Neural progenitor cell (in vitro differentiated cells): ENCODE measurements around the gene KIF26B. TPM values are rescaled to one million over a fixed set of nuclear protein-coding genes. Genes with fewer than 3 reads are reported as not detected.

Experiments used
- DNase-seq: peaks from one replicate; pipeline ENCODE4 v3.0.0-alpha.2; 2016; ENCODE audit warnings: low spot score
- H2AFZ ChIP-seq: fragments of 200-600 bp; sonication (generic); replicated peaks from 2 replicates; pipeline ENCODE4 v1.6.1; 2016; ENCODE audit warnings: antibody characterized with exemption
- H3F3A ChIP-seq: fragments of 200-600 bp; sonication (generic); 2 replicates; pipeline ENCODE4 v1.6.1; 2016; ENCODE audit warnings: antibody characterized with exemption, low read depth
- H3K27ac ChIP-seq: fragments of 200-600 bp; sonication (generic); 2 replicates; pipeline ENCODE4 v1.5.1; 2016; ENCODE audit warnings: mild to moderate bottlenecking
- H3K27me3 ChIP-seq: fragments of 200-600 bp; sonication (generic); 2 replicates; pipeline ENCODE4 v1.6.1; 2016; ENCODE audit warnings: mild to moderate bottlenecking, moderate library complexity
- H3K36me3 ChIP-seq: fragments of 200-600 bp; sonication (generic); 2 replicates; pipeline ENCODE4 v1.5.1; 2016
- H3K4me1 ChIP-seq: fragments of 200-600 bp; sonication (generic); 2 replicates; pipeline ENCODE4 v1.6.1; 2016; ENCODE audit warnings: mixed run types
- H3K4me2 ChIP-seq: fragments of 200-600 bp; sonication (generic); 2 replicates; pipeline ENCODE4 v1.6.1; 2016
- H3K4me3 ChIP-seq: fragments of 200-600 bp; sonication (generic); 2 replicates; pipeline ENCODE4 v1.5.1; 2016
- H3K79me2 ChIP-seq: fragments of 200-600 bp; sonication (generic); 2 replicates; pipeline ENCODE4 v1.6.1; 2016; ENCODE audit warnings: low read depth
- H3K9ac ChIP-seq: fragments of 200-600 bp; sonication (generic); 2 replicates; pipeline ENCODE4 v1.6.1; 2016
- H3K9me3 ChIP-seq: fragments of 200-600 bp; sonication (generic); 2 replicates; pipeline ENCODE4 v1.5.1; 2016; ENCODE audit warnings: low read depth
- H4K20me1 ChIP-seq: fragments of 200-600 bp; sonication (generic); 2 replicates; pipeline ENCODE4 v1.6.1; 2016; ENCODE audit warnings: low read depth
- H3K27ac Mint-ChIP-seq: 3 replicates; pipeline ENCODE4 v1.8.0; 2021; ENCODE audit warnings: mixed read lengths
- H3K27me3 Mint-ChIP-seq: 2 replicates; pipeline ENCODE4 v1.8.0; 2022; ENCODE audit warnings: low read depth, mild to moderate bottlenecking, inconsistent platforms, moderate library complexity, mixed read lengths; ENCODE audit not compliant: insufficient read depth
- H3K36me3 Mint-ChIP-seq: 3 replicates; pipeline ENCODE4 v1.8.0; 2021; ENCODE audit warnings: mixed read lengths
- H3K4me1 Mint-ChIP-seq: 3 replicates; pipeline ENCODE4 v1.8.0; 2021; ENCODE audit warnings: mixed read lengths
- H3K4me3 Mint-ChIP-seq: 3 replicates; pipeline ENCODE4 v1.8.0; 2021; ENCODE audit warnings: mild to moderate bottlenecking, moderate library complexity, mixed read lengths
- H3K9me3 Mint-ChIP-seq: 3 replicates; pipeline ENCODE4 v1.8.0; 2020; ENCODE audit warnings: mixed read lengths
- EZH2 ChIP-seq: fragments of 200-600 bp; sonication (generic); IDR thresholded peaks from 2 replicates; pipeline ENCODE4 v1.6.1; 2017; ENCODE audit warnings: antibody characterized with exemption, mild to moderate bottlenecking, moderate library complexity
- EZH2phosphoT487 ChIP-seq: fragments of 200-600 bp; sonication (generic); IDR thresholded peaks from 2 replicates; pipeline ENCODE4 v1.6.1; 2017; ENCODE audit warnings: antibody characterized with exemption
- total RNA-seq: library from RNA; depleted of rRNA; stranded (reverse); fragments of >200 nt; gene quantifications from 2 replicates; pipeline ENCODE4 v1.2.3, GENCODE V29; 2015; ENCODE audit warnings: low replicate concordance
- TF ChIP-seq, protein P1 (sequence below): fragments of 200-600 bp; sonication (generic); IDR thresholded peaks from 2 replicates; pipeline ENCODE4 v1.5.1; 2017; ENCODE audit warnings: antibody characterized with exemption, mild to moderate bottlenecking

KIF26B gene
- total RNA-seq, 1 donor from 2014 or later: 0.47 TPM

DNA sequence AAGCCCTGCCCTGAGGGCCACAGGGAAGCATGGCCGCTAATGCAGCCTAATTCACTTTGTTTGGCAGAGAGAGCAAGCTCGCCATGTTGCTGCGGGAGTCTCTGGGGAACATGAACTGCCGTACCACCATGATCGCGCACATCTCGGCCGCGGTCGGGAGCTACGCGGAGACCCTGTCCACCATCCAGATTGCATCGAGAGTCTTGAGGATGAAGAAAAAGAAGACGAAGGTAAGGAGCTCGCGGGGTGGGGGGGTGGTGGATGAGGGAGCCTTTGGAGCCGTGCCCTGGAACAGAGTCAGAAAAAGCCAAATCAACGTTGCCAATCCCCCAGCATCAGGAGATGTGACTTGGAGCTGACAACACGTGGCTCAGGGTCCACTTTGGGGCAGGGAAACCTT is 529.4 kb downstream of the KIF26B start:
- TF ChIP-seq EZH2phosphoT487: no peak
- TF ChIP-seq, protein P1, sequence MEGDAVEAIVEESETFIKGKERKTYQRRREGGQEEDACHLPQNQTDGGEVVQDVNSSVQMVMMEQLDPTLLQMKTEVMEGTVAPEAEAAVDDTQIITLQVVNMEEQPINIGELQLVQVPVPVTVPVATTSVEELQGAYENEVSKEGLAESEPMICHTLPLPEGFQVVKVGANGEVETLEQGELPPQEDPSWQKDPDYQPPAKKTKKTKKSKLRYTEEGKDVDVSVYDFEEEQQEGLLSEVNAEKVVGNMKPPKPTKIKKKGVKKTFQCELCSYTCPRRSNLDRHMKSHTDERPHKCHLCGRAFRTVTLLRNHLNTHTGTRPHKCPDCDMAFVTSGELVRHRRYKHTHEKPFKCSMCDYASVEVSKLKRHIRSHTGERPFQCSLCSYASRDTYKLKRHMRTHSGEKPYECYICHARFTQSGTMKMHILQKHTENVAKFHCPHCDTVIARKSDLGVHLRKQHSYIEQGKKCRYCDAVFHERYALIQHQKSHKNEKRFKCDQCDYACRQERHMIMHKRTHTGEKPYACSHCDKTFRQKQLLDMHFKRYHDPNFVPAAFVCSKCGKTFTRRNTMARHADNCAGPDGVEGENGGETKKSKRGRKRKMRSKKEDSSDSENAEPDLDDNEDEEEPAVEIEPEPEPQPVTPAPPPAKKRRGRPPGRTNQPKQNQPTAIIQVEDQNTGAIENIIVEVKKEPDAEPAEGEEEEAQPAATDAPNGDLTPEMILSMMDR: no peak
- TF ChIP-seq EZH2: no peak
- peaks cover 5% of the 10 kb centered on the region for H3K27me3 Mint-ChIP-seq
- DNase-seq: no peak

DNA sequence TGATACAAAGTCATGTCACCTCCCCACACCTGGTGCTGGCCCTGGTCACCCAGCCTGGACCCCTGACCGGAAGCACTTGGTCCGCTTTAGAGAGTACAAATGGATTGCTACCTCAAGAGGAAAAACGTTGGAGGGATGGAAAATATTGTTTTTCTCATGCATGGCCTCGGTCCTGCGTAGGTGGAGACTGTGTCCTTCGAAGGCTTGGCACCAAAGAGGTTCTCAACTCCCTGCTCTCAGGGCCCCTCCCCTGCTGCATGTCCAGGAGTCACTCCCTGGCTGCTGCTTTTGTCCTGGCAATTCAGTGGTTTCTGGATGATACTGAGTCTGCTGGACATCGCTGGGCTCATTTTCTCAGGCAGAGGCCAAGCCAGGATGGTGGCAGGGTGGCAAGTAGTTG is 529.8 kb downstream of the KIF26B start:
- TF ChIP-seq, protein P1: no peak
- TF ChIP-seq EZH2 (no peak), EZH2phosphoT487 (no peak)
- H3K79me2 ChIP-seq: no peaks in the 10 kb centered on the region
- DNase-seq: no peak
- H3K4me3 Mint-ChIP-seq: no peak overlapping the region
- no peaks in the 10 kb centered on the region for H3K36me3 Mint-ChIP-seq
- H3K9me3 Mint-ChIP-seq: peaks cover 2% of the 10 kb centered on the region
- no peak overlapping the region for H3K9ac ChIP-seq
- no peak overlapping the region for H3K4me2 ChIP-seq
- peaks cover 31% of the 10 kb centered on the region for H3K4me1 Mint-ChIP-seq
- H3K27ac Mint-ChIP-seq: no peak overlapping the region
- H3F3A ChIP-seq: no peaks in the 10 kb centered on the region
- H3K4me3 ChIP-seq: no peak overlapping the region
- H3K4me1 ChIP-seq: peaks cover 6% of the 10 kb centered on the region
- H4K20me1 ChIP-seq: no peaks in the 10 kb centered on the region
- no peaks in the 10 kb centered on the region for H3K36me3 ChIP-seq
- H3K27me3 Mint-ChIP-seq: peaks cover 7% of the 10 kb centered on the region
- H3K27ac ChIP-seq: no peak overlapping the region
- no peak overlapping the region for H2AFZ ChIP-seq
- H3K27me3 ChIP-seq: peaks cover 4% of the 10 kb centered on the region
- H3K9me3 ChIP-seq: no peaks in the 10 kb centered on the region

More for the DNA sequence above, 529.4 kb downstream of the KIF26B start:
- no peaks in the 10 kb centered on the region for H3K79me2 ChIP-seq
- H3K27me3 ChIP-seq: peaks cover 4% of the 10 kb centered on the region
- H3K4me3 ChIP-seq: no peak overlapping the region
- no peaks in the 10 kb centered on the region for H3K36me3 ChIP-seq
- H2AFZ ChIP-seq: no peak overlapping the region
- no peaks in the 10 kb centered on the region for H3K9me3 ChIP-seq
- H3K9ac ChIP-seq: no peak overlapping the region
- Mint-ChIP-seq H3K36me3 (no peaks in the 10 kb centered on the region), H3K4me1 (peaks cover 34% of the 10 kb centered on the region), H3K27ac (no peak overlapping the region), H3K4me3 (no peak overlapping the region), H3K9me3 (peaks cover 2% of the 10 kb centered on the region)
- H3K27ac ChIP-seq: no peak overlapping the region
- peaks cover 6% of the 10 kb centered on the region for H3K4me1 ChIP-seq
- no peaks in the 10 kb centered on the region for H3F3A ChIP-seq
- H4K20me1 ChIP-seq: no peaks in the 10 kb centered on the region
- H3K4me2 ChIP-seq: no peak overlapping the region

DNA sequence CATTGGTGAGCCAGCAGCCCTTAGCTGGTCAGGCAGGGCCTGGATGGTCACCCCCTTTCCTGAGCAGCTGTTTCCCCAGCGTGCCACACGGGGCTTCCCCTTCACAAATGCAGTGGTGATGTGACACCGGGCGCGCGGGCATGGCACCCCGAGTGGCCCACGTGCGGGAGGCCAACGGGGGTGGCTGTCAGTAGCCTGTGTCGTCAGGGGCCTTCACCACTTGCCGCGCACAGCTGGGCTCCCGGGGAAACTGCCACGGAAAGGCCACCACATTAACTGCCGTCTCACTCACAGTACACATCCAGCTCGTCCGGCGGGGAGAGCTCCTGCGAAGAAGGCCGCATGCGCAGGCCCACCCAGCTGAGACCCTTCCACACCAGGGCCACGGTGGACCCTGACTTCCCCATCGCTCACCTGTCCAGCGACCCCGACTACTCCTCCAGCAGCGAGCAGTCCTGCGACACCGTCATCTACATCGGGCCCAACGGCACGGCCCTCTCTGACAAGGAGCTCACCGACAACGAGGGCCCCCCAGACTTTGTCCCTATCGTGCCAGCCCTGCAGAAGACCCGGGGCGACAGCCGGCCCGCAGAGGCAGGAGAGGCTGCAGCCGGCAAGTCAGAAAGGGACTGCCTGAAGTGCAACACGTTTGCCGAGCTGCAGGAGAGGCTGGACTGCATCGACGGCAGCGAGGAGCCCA is 530.5 kb downstream of the KIF26B start:
- H3K36me3 Mint-ChIP-seq: no peaks in the 10 kb centered on the region
- peaks cover 2% of the 10 kb centered on the region for H3K9me3 Mint-ChIP-seq
- no peak overlapping the region for H3K9ac ChIP-seq
- peaks cover 8% of the 10 kb centered on the region for H3K27me3 Mint-ChIP-seq
- no peak overlapping the region for H3K27ac ChIP-seq
- H2AFZ ChIP-seq: no peak overlapping the region
- TF ChIP-seq EZH2phosphoT487 (no peak), EZH2 (no peak)
- TF ChIP-seq, protein P1: no peak
- H3K27me3 ChIP-seq: peaks cover 4% of the 10 kb centered on the region
- no peak overlapping the region for H3K4me2 ChIP-seq
- no peaks in the 10 kb centered on the region for H3K36me3 ChIP-seq
- H3K4me3 ChIP-seq: no peak overlapping the region
- peaks cover 24% of the 10 kb centered on the region for H3K4me1 Mint-ChIP-seq
- no peaks in the 10 kb centered on the region for H3K9me3 ChIP-seq
- no peaks in the 10 kb centered on the region for H3F3A ChIP-seq
- H3K79me2 ChIP-seq: no peaks in the 10 kb centered on the region
- H3K4me1 ChIP-seq: no peaks in the 10 kb centered on the region
- H3K27ac Mint-ChIP-seq: no peak overlapping the region
- no peak for DNase-seq
- no peaks in the 10 kb centered on the region for H4K20me1 ChIP-seq
- H3K4me3 Mint-ChIP-seq: no peak overlapping the region
